Type B pancreatic cell (in vitro differentiated cells): ENCODE measurements around the gene SLC2A2. TPM values are rescaled to one million over a fixed set of nuclear protein-coding genes. Genes with fewer than 3 reads are reported as not detected.

Experiments
- DNase-seq: peaks from one replicate; pipeline ENCODE4 v3.0.0; 2021; ENCODE audit warnings: mixed read lengths; ENCODE audit not compliant: unreplicated experiment; ENCODE audit errors: extremely low spot score
- H3K27ac Mint-ChIP-seq: 2 replicates; pipeline ENCODE4 v1.8.0; 2021; ENCODE audit warnings: mild to moderate bottlenecking, mixed read lengths
- H3K27me3 Mint-ChIP-seq: 2 replicates; pipeline ENCODE4 v1.8.0; 2021; ENCODE audit warnings: mixed read lengths
- H3K36me3 Mint-ChIP-seq: 2 replicates; pipeline ENCODE4 v1.8.0; 2021; ENCODE audit warnings: mixed read lengths
- H3K4me1 Mint-ChIP-seq: one replicate; pipeline ENCODE4 v1.8.0; 2021; ENCODE audit warnings: mixed read lengths; ENCODE audit not compliant: unreplicated experiment
- H3K4me3 Mint-ChIP-seq: 2 replicates; pipeline ENCODE4 v1.8.0; 2021; ENCODE audit warnings: mild to moderate bottlenecking, mixed read lengths
- H3K9me3 Mint-ChIP-seq: 2 replicates; pipeline ENCODE4 v1.8.0; 2021; ENCODE audit warnings: mixed read lengths
- CTCF ChIP-seq: fragments of 200-600 bp; sonication (generic); conservative IDR thresholded peaks from 2 replicates; pipeline ENCODE4 v1.5.0; 2021; ENCODE audit warnings: antibody characterized with exemption, mild to moderate bottlenecking
- total RNA-seq: library from RNA; stranded (reverse); gene quantifications from 2 replicates; pipeline ENCODE4 v1.2.1, GENCODE V29; 2021; ENCODE audit warnings: low replicate concordance

The SLC2A2 gene
- total RNA-seq, 1 donor from 2014 or later = 5.7 TPM

DNA sequence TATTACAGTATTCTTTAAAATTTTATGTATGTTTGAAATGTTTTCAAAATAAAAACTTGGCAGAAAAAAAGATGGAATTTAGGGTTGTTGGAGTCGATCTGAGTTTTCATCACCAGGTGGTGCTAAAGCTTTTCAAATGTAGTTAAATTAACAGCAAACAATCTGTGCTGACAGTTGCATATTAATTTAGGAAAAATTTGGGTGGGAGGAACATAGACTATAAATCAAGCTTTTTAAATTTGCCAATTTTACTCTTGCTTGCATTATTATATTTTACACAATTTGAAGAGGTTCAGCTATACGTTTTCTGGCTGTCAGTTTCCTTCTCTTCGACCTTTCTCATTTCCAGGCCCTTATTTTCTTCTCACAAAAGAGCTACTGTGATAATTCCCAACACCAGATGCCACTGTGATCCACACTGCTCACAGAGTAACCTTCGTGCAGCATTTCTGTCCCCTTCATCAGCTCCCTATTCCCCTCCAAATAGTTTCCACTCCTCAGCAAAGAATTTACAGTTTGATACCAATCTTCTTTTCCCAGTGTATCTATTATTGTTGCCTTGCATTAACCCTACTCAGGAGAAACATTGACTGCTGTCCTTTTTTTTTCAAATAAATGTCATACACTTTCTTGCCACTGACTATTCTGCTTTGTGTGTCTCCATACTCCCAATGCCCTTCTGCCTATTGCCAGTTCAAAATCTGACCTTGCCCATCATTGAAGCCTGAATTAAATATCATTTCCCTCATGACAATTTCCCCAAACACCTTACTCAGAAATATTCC lies 64.7 kb downstream of the SLC2A2 start:
- Mint-ChIP-seq H3K9me3 (no peaks in the 10 kb centered on the region), H3K27me3 (peaks cover 3% of the 10 kb centered on the region), H3K27ac (no peak overlapping the region), H3K36me3 (no peaks in the 10 kb centered on the region), H3K4me1 (peaks cover 8% of the 10 kb centered on the region), H3K4me3 (no peak overlapping the region)
- peak; percentile 89 for TF ChIP-seq CTCF
- DNase-seq = no peak

GRCh38 chr3:170959457-170959856 lies 67.1 kb downstream of the SLC2A2 start:
- H3K36me3 Mint-ChIP-seq = no peaks in the 10 kb centered on the region
- no peak overlapping the region for H3K4me3 Mint-ChIP-seq
- no peak for DNase-seq
- H3K27me3 Mint-ChIP-seq = no peaks in the 10 kb centered on the region
- no peak for TF ChIP-seq CTCF
- H3K9me3 Mint-ChIP-seq = no peaks in the 10 kb centered on the region
- peaks cover 8% of the 10 kb centered on the region for H3K4me1 Mint-ChIP-seq
- H3K27ac Mint-ChIP-seq = no peak overlapping the region

DNA sequence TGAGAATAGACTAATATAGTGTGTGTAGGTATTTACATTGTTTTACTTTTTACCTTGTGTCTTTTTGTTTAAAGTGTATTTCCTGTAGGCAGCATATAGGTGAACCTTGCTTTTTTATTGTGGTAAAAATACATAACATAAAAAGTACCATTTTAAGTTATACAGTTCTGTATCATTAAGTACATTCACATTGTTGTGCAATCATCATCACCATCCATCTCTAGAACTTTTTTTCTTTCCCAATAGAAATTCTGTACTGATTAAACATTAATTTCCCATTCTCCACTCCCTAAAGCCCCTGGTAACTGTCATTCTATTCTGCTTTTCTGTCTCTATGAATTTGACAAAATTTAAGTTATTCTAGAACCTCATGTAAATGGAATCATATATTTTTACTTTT lies 69.9 kb downstream of the SLC2A2 start:
- no peak for DNase-seq
- no peak overlapping the region for H3K4me3 Mint-ChIP-seq
- H3K27me3 Mint-ChIP-seq = no peaks in the 10 kb centered on the region
- no peak overlapping the region for H3K27ac Mint-ChIP-seq
- H3K9me3 Mint-ChIP-seq = no peaks in the 10 kb centered on the region
- no peaks in the 10 kb centered on the region for H3K36me3 Mint-ChIP-seq
- no peak for TF ChIP-seq CTCF
- H3K4me1 Mint-ChIP-seq = peaks cover 1% of the 10 kb centered on the region

DNA sequence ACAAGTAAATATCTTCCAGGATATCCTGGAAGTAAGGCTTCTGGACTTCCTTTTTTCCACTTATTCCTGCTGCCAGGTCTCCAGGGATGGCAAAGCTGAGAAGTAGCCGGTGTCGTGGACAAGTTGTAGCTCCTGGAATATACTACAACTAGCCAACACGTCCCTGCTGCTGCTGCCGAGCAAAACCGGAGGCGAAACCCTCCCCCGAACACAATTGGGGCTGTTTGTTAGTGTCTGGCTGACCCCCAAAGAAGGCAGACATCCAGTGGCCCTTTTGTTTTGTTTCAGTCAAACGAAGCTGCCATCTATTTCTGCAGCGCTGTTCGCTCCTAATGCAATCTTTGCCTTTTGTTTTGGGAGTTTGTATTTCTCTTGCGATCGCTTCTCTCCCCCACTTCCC lies 72.8 kb downstream of the SLC2A2 start:
- H3K9me3 Mint-ChIP-seq = no peaks in the 10 kb centered on the region
- no peak for DNase-seq
- H3K4me1 Mint-ChIP-seq = no peaks in the 10 kb centered on the region
- no peak for TF ChIP-seq CTCF
- no peaks in the 10 kb centered on the region for H3K36me3 Mint-ChIP-seq
- H3K27ac Mint-ChIP-seq = no peak overlapping the region
- H3K4me3 Mint-ChIP-seq = no peak overlapping the region
- H3K27me3 Mint-ChIP-seq = no peaks in the 10 kb centered on the region

DNA sequence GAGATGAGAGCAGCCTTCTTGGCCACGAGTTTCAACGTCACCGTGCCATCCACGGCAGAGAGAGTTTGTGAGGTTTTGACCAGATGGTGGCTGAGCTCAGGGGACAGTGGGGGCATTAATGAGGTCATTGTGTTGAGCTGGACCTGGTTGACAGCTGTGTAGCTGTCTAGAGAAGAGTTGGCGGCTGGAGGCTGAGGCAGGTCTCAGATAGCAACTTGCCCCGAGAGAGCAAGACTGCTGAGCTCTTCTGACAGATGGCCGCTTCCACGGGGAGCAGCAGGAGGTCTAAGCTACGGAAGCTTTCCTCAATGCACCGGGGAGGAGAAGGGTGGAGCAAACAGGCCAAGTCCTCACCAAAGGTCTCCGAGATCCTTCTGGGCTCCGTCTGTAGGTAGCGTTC lies 73.3 kb downstream of the SLC2A2 start:
- Mint-ChIP-seq H3K9me3 (no peaks in the 10 kb centered on the region), H3K27ac (no peak overlapping the region), H3K4me3 (no peak overlapping the region), H3K4me1 (no peaks in the 10 kb centered on the region), H3K27me3 (no peaks in the 10 kb centered on the region), H3K36me3 (no peaks in the 10 kb centered on the region)
- no peak for DNase-seq
- no peak for TF ChIP-seq CTCF
